Occipital lobe (tissue), 2 donors: ENCODE results near the gene FAM53A. TPM values are rescaled to one million over a fixed set of nuclear protein-coding genes. Genes with fewer than 3 reads are reported as not detected.

ENCODE experiments used
- DNase-seq: peaks from one replicate; lab custom pipeline; 2025; lab: John Stamatoyannopoulos, UW
- total RNA-seq: library from RNA; depleted of rRNA; stranded (reverse); fragments of >200 nt; gene quantifications from one replicate; pipeline ENCODE4 v1.2.3, GENCODE V29; 2014

FAM53A gene
- total RNA-seq, 1 donor from 2014 or later: 0.78 TPM

DNA sequence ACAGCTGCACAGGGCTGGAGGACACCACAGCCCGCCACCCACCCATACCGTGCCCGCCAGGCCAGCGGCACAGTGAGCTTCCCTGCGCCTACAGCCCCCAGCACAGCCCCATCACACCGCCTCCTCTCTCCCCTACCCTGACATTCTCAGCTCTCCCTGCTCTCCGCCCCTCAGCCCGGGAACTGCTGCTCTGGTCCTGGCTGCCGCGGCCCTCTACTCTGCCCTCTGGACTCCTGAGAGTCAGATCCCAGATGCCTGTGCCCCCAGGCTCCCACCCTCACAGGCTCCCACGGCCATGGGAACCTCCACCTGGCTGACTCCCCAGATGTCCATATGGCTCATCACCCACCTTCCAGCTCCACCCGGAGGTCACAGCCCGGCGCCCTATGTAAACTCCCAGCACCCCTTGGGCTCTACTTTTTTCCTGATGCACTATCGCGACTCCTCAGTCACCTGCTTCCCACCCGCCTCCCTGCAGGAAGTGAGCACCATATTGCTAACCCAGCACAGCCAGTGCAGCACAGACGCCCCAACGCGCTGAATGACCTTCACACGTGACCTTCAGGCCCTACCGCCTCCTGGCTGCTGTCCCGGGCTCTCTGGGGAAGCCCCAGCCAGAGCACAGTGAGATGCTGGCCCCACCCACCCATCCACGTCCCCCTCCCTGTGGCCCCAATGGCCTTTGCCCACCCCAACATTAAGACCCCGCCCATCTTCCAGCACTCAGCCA, 23.0 kb downstream of the FAM53A start:
- DNase-seq: no peak

GRCh38 chr4:1659104-1660043, 24.7 kb downstream of the FAM53A start:
- DNase-seq: no peak

DNA sequence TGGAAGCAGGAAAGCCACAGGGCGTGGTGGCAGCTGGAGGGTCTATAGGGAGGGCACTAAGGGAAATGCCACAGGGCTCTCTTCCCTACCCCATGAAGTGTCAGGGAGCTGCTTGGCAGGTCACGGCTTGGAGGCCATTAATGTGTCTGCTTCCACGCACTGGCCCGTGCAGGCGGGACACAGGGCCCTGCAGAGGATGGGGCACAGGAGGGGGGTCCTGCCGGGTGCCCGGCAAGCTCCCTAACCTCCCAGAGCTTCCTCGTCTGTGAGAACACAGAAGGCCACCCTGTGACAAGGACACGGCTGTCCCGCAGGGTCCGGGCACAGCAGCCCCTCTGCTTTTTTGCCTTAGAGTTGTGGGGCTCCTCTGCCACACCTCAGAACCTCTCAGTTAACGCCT, 25.5 kb downstream of the FAM53A start:
- DNase-seq: no peak

- no peak for DNase-seq
Observed at GRCh38 chr4:1658146-1658545, 26.0 kb downstream of the FAM53A start.

- no peak for DNase-seq
Observed at GRCh38 chr4:1656986-1657385, 27.1 kb downstream of the FAM53A start.

DNA sequence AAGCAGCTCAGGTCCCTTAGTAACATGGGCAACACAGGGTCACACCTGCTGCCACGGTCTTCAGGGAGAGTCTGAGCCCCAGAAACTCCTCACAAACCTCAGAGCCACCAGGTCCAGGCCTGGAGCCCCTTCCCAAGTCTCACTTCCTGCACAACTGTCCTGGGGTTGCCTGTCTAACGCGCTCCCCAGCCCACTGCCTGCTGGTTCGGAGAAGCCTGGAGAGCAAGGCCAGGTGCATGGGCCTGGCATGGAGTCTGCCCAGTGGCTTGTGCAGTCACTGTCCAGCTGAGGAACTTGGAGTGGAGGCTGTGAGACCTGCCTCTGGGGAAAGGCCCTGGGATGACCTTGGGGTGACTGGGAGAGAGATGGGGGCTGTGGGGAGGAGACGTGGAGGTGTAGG, 28.0 kb downstream of the FAM53A start:
- DNase-seq: no peak

- no peak for DNase-seq
Observed at GRCh38 chr4:1655676-1656075, 28.4 kb downstream of the FAM53A start.

DNA sequence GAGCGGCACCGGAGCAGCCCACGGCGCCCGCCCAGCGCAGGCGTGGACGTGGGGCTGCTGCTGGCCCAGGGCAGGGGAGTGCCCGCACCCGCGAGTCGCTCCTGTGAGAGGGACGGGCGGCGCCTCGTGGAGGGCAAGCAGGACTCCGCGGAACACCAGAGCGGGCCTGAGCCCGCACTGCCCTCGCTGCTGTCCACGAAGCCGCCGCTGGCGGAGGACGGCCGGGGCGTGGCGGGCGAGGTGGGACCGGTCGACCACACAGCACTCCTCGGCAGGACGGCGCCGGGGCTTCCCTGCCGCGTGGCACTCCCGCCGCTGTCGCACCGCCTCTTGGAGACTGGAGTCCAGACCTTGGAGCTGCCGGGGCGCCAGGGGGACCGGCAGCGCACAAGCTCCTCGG, 29.0 kb downstream of the FAM53A start:
- no peak for DNase-seq

DNA sequence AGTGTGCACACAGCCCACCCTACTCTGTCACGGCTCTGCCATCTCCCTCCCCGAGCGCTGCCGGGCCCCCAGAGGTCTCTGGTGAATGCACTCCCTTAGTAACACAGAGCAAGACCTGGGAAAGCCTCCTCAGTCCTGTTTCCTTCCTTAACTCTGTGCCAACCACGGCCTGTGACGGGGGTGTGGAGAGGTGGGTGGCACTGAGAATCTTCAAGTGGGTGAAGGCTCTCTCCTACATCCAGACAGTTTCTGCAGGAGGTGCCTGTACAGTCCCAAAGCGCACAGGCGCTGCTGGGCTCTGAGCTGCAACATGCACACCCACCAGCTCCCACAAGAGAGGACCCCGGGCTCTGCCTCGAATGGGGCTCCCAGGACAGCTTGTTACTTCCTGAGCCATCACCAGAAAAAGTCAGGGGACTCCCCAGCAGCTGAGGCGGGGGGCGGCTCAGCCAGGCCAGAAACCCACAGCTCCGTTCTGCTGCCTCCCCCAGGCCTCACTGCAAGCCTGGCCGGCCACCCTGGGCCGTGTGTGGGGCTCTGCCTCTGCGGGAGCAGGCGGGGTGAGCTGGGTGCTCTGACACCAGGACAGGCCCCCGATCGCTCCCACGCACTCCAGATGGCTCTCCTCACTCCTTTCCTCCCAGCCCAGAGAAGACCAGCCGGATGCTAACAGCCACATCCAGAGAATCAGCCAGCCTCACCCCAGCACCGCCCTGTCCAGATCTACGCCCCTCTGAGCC, 29.7 kb downstream of the FAM53A start:
- no peak for DNase-seq

GRCh38 chr4:1653776-1654175, 30.3 kb downstream of the FAM53A start:
- no peak for DNase-seq

DNA sequence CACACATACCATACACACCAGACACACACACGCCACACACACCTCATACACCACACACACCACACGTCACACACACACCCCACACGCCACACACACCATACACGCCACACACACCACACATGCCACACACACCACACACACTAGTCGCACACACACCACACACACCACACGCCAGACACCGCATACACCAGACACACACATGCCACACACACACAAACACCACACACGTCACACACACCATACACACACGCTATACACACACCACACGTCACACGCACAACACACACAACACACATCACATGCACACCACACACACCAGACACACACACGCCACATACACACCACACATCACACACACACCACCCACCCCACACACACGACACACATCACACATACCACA, 32.0 kb downstream of the FAM53A start:
- DNase-seq: no peak

DNA sequence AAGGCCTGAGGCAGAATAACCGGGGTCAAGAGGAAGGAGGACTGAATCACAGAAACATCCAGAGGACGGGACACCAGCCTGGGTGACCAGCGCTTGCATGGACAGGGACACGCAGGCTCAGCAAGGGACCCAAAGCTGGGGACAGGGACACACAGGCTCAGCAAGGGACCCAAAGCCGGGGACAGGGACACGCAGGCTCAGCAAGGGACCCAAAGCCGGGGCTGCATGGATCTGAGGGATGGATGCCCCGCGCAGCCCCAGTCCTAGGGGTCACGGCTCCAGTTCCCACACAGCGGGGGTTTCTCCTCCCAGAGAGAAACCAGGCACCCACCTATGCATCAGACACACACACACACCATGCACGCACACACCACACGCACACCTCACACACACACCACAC, 32.5 kb downstream of the FAM53A start:
- no peak for DNase-seq

- DNase-seq: no peak
Observed at GRCh38 chr4:1648962-1649361, 35.2 kb downstream of the FAM53A start.

GRCh38 chr4:1647432-1647831, 36.7 kb downstream of the FAM53A start:
- no peak for DNase-seq

- no peak for DNase-seq
Observed at GRCh38 chr4:1646690-1647089, 37.4 kb downstream of the FAM53A start.

DNA sequence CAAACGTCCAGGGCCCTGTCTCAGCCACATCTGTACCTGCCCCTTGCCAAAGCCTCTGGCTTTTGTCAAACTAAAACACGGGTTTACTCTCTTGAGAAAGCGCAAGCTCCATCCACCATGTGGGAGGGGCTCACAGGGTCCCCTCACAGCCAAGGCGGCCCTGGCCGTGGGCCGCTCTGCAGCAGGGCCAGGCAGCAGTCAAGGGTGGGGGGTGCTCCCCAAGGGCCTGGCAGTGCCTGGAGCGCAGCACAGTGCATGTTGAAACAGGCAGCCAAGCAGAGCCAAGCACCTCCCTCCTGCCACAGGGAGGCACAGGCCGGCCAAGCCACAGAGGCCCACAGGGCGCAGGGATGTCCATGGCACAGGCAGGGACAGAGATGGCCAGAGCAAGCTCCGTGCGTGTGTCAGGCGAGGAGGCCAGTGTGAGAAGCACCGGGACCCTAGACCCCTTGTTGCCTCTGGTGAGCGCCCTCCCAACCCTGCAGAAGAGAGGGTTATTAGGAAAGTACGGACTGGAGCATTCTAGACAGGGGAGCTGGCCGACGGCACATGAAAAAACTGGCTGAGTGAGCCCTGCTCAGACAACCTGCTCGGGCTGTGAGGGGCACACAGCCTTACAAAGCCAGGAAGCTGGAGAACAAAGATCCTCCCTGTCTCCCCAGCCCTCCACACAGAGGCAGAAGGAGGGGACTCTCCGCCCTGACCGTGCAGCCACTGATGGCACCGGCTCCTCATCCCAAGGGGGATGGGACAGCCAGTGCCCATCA, 39.0 kb downstream of the FAM53A start:
- peak; percentile 76 for DNase-seq

- no peak for DNase-seq
Observed at GRCh38 chr4:1643971-1644735, 40.0 kb downstream of the FAM53A start.

DNA sequence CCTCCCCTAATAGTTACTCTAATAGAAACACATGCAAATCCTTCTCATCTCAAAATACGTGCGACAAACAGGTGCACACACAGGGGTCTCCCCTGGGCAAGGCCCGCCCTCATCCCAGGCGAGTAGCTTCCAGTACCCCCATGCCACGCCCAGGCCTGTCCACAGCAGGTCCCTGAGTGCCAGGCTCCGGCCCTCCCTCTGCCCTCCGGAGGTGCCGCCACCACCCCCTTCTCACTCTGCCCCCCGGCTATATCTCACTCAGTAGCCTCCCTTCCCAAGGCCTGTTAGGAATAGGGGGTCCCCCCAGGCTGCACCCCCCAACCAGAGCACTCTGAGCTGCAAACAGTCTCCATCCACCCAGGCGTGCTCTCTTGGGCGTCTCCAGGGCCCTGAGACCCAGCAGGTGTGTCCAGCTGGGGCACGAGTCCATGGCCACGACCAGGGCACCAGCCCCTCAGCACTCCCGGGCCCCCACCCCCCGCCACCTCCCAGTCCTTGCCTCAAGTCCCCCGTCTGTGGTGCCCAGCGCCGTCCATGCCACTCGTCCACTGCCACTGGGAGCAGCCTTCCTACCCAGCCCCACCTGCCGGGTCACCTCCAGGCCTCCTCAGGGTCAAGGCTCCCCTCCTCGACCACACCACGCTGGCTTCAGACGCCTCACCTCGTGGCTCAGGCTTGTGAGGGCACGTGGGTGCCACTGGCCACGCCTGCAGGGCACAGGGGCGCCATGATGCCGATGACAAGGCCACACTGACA, 41.7 kb downstream of the FAM53A start:
- no peak for DNase-seq

DNA sequence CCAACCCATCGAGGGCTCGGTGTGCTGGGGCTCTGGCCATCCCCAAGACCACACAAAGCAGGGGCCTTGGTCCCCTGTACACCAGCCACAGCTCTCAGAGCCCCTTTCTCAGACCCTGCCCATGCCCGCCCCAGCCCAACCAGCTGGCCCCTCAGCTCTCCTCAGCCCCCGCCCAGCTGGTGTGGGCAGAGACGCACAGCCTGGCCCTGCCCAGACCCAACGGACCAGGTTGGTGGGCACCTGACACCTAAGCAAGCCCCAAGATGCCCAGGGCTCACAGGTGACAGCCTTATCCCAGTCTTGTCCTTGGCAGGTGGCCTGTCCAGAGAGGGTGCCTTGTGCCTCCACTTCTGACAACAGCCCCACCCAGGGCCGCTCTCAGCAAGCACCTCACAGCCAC, 42.4 kb downstream of the FAM53A start:
- DNase-seq: no peak
